K562 (cell line): ENCODE measurements around the gene UFC1. TPM values are rescaled to one million over a fixed set of nuclear protein-coding genes. Genes with fewer than 3 reads are reported as not detected.

Experiments used
- CEBPB ChIP-seq: fragments of 450-650 bp; IDR thresholded peaks from 2 replicates; pipeline ENCODE4 v1.6.1; 2016; ENCODE audit warnings: missing genetic modification characterization, missing compliant biosample characterization
- EWSR1 ChIP-seq: fragments of 450-650 bp; IDR thresholded peaks from 2 replicates; pipeline ENCODE4 v1.6.1; 2018; ENCODE audit warnings: borderline replicate concordance, mild to moderate bottlenecking, low read depth, moderate library complexity; ENCODE audit not compliant: partially characterized antibody
- FOS ChIP-seq: IDR thresholded peaks from 3 replicates; pipeline ENCODE4 v1.6.1; 2011; ENCODE audit not compliant: insufficient read length; ENCODE audit errors: extremely low read depth
- KAT2B ChIP-seq: IDR thresholded peaks from one replicate; pipeline ENCODE4 v1.6.1; 2012; ENCODE audit warnings: low read depth, mild to moderate bottlenecking, control low read depth, inconsistent platforms, low read length, moderate library complexity
- KAT7 ChIP-seq: sonication (generic); formaldehyde crosslinking; IDR thresholded peaks from 2 replicates; pipeline ENCODE4 v1.8.0; 2022; ENCODE audit warnings: missing genetic modification reagents, mild to moderate bottlenecking, borderline replicate concordance
- NFE2 ChIP-seq: IDR thresholded peaks from 2 replicates; pipeline ENCODE4 v1.6.1; 2014; ENCODE audit warnings: antibody characterized with exemption, low read depth
- POLR2A ChIP-seq: fragments of 450-650 bp; conservative IDR thresholded peaks from 2 replicates; pipeline ENCODE4 v1.6.1; 2016
- SMARCC2 ChIP-seq: fragments of 450-650 bp; IDR thresholded peaks from 2 replicates; pipeline ENCODE4 v1.6.1; 2017; ENCODE audit warnings: antibody characterized with exemption, moderate library complexity, mild to moderate bottlenecking, low read depth
- ZFP30 ChIP-seq: fragments of 250-450 bp; sonication (Bioruptor Pico); IDR thresholded peaks from 2 replicates; pipeline ENCODE4 v1.8.0; 2022; ENCODE audit warnings: moderate library complexity, mild to moderate bottlenecking, inconsistent platforms, borderline replicate concordance
- ZNF644 ChIP-seq: fragments of 200-800 bp; sonication (Bioruptor generic); IDR thresholded peaks from 2 replicates; pipeline ENCODE4 v1.6.1; 2016; ENCODE audit warnings: low read depth, missing genetic modification characterization, missing compliant biosample characterization
- polyA plus RNA-seq, 8 experiments: library from polyadenylated mRNA; depleted of rRNA in 4 of 8; stranded (reverse) in 5 of 8; unstranded in 3 of 8; fragments of >200 nt; fragmentation: Nextera tagmentation in 2 of 8; fragmentation: Illumina TruSeq in 1 of 8; extraction: Ambion mirVana in 2 of 8; extraction: Trizol in 1 of 8; gene quantifications; 2 replicates each; pipeline versions ENCODE4 v1.2.1 to v1.2.3, GENCODE V29; 2011 to 2014; ENCODE audit warnings: inconsistent platforms in 1 of 8, missing spikeins in 1 of 8
- total RNA-seq, 7 experiments: library from RNA; depleted of rRNA in 6 of 7; stranded (reverse); fragments of >200 nt in 6 of 7; fragmentation: Illumina TruSeq in 2 of 7; extraction: Trizol in 2 of 7; gene quantifications; 2 replicates each; pipeline versions ENCODE4 v1.2.1 to v1.2.3, GENCODE V29; 2011 to 2021; ENCODE audit warnings: low replicate concordance in 1 of 7
- TF ChIP-seq, protein P1 (sequence below): fragments of 250-450 bp; sonication (Bioruptor Pico); IDR thresholded peaks from 2 replicates; pipeline ENCODE4 v1.5.0; 2021; ENCODE audit warnings: mild to moderate bottlenecking, moderate library complexity
- TF ChIP-seq, protein P2 (sequence below): fragments of 450-650 bp; formaldehyde crosslinking; IDR thresholded peaks from 2 replicates; pipeline ENCODE4 v1.4.0; 2020; ENCODE audit warnings: mild to moderate bottlenecking, moderate library complexity
- TF ChIP-seq, protein P3 (sequence below): fragments of 250-450 bp; sonication (Bioruptor Pico); IDR thresholded peaks from 2 replicates; pipeline ENCODE4 v1.5.0; 2022; ENCODE audit warnings: mild to moderate bottlenecking
- TF ChIP-seq, protein P4 (sequence below): fragments of 450-650 bp; IDR thresholded peaks from 2 replicates; pipeline ENCODE4 v1.6.1; 2016; ENCODE audit warnings: low read depth, mild to moderate bottlenecking, moderate library complexity
- TF ChIP-seq, protein P5 (sequence below), 3 experiments: fragments of 200-800 bp in 1 of 3; fragments of 250-450 bp in 1 of 3; fragments of 450-650 bp in 1 of 3; sonication (Bioruptor Pico) in 1 of 3; sonication (Bioruptor generic) in 1 of 3; formaldehyde crosslinking in 1 of 3; IDR thresholded peaks; 2 replicates each; pipeline versions ENCODE4 v1.6.1 to v1.8.0; 2016 to 2022; ENCODE audit warnings: mild to moderate bottlenecking in 2 of 3, missing genetic modification characterization in 2 of 3, missing compliant biosample characterization in 1 of 3, moderate library complexity in 1 of 3

The UFC1 gene
- total and polyA plus RNA-seq, 9 of the 15 experiments (the other 6 are each of a cell fraction or from before 2014, with no cell fraction given), result 92.8 to 220 (median 161) TPM

DNA sequence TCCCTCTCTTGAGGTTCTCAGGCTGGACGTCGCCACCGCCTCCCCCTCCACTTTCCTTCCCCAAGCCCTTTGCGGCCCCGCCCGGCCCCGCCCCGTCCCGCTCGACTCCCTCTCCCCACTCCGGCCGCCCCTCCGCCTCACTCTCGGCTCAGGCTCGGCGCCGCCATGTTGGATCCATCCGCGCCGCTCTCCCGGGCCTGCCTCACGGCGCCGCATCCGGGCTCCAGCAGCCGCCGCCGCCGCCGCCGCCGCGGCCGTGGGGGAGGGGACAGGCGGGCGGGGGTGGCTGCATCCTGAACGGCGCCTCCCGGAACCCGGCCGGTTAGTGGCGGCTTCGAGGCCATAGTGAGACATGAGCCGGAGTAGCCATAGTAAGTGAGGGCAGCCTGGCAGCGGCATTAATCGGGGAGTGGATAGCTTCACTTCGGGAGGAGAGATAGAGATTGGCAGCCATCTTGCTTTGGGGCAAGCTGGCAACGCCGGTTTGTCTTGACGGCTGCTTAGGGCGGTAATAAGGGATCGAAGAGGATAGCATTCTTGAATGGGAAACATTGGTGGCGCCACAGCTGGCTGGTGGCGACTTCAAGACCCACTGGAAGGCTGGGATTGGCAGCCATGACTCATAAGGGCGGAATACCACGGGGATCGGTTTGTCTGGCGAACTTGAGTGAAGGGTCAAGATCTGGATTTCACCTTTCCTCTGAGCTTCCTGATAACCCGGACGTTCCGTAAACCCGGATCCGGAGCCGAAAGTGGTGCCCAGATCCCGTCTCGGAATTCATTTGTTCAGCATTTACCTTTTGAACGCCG, 21.2 kb upstream of the UFC1 start, which contains the start of gene DEDD (continued):
- TF ChIP-seq, protein P1, sequence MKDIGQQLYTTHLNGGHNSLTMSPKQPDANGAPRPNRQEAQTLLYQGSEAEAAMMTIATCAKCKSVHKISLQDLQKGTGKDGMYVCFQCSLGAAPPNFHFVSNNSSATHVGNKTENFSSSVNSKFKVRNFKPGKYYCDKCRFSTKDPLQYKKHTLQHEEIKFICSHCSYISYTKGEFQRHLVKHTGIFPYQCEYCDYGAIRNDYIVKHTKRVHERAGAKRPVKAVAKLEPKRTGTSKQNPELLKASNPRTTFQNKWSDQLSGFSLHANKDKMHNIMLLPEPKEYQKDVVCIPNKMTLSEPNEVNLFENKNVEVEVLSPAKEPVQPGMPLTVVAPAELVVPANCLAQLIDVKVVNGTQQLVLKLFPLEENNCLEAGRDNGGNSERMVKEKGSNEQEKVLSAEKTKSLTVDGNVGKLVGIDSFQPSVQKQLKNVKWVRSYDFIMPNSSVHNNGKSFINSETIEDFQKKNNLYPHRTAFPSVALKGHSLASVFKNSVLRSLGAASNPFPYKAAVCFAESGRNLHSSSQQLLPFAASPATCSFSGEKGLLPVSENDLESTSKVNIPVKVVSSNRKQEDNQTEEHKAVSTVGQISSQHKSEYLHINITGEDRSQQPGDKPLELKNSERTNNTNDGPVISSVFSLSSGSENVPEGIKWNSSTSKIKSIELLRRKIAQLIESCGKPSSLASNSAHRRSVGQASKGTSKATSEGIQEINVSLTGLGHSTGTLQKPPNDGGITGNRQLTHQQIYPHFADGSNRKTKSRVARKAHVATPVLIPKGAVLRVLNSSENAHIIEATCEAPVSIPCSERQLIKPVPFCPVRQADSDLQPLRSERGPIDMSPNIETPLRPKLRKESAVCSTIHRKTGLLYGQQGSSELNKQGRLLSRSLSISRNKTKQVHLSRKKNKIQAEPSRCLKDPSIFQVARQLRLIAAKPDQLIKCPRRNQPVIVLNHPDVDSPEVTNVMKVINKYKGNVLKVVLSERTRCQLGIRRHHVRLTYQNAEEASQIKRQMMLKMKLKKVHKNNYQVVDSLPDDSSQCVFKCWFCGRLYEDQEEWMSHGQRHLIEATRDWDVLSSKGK, result no peak
- TF ChIP-seq, protein P2, sequence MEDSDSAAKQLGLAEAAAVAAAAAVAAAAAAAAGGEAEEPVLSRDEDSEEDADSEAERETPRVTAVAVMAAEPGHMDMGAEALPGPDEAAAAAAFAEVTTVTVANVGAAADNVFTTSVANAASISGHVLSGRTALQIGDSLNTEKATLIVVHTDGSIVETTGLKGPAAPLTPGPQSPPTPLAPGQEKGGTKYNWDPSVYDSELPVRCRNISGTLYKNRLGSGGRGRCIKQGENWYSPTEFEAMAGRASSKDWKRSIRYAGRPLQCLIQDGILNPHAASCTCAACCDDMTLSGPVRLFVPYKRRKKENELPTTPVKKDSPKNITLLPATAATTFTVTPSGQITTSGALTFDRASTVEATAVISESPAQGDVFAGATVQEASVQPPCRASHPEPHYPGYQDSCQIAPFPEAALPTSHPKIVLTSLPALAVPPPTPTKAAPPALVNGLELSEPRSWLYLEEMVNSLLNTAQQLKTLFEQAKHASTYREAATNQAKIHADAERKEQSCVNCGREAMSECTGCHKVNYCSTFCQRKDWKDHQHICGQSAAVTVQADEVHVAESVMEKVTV (CRISPR knock-in tag), result no peak
- TF ChIP-seq CEBPB (tag) (no peak), SMARCC2 (no peak), FOS (no peak), ZNF644 (tag) (peak; percentile 86; the same call in 1 of the 2 replicates), KAT7 (CRISPR knock-in tag) (no peak), EWSR1 (no peak), NFE2 (no peak), POLR2A (peak; percentile 65), KAT2B (no peak), ZFP30 (CRISPR knock-in tag) (no peak)
- TF ChIP-seq, protein P3, sequence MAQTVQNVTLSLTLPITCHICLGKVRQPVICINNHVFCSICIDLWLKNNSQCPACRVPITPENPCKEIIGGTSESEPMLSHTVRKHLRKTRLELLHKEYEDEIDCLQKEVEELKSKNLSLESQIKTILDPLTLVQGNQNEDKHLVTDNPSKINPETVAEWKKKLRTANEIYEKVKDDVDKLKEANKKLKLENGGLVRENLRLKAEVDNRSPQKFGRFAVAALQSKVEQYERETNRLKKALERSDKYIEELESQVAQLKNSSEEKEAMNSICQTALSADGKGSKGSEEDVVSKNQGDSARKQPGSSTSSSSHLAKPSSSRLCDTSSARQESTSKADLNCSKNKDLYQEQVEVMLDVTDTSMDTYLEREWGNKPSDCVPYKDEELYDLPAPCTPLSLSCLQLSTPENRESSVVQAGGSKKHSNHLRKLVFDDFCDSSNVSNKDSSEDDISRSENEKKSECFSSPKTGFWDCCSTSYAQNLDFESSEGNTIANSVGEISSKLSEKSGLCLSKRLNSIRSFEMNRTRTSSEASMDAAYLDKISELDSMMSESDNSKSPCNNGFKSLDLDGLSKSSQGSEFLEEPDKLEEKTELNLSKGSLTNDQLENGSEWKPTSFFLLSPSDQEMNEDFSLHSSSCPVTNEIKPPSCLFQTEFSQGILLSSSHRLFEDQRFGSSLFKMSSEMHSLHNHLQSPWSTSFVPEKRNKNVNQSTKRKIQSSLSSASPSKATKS, result no peak
- TF ChIP-seq, protein P4, sequence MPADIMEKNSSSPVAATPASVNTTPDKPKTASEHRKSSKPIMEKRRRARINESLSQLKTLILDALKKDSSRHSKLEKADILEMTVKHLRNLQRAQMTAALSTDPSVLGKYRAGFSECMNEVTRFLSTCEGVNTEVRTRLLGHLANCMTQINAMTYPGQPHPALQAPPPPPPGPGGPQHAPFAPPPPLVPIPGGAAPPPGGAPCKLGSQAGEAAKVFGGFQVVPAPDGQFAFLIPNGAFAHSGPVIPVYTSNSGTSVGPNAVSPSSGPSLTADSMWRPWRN, result no peak
- TF ChIP-seq, protein P5, sequence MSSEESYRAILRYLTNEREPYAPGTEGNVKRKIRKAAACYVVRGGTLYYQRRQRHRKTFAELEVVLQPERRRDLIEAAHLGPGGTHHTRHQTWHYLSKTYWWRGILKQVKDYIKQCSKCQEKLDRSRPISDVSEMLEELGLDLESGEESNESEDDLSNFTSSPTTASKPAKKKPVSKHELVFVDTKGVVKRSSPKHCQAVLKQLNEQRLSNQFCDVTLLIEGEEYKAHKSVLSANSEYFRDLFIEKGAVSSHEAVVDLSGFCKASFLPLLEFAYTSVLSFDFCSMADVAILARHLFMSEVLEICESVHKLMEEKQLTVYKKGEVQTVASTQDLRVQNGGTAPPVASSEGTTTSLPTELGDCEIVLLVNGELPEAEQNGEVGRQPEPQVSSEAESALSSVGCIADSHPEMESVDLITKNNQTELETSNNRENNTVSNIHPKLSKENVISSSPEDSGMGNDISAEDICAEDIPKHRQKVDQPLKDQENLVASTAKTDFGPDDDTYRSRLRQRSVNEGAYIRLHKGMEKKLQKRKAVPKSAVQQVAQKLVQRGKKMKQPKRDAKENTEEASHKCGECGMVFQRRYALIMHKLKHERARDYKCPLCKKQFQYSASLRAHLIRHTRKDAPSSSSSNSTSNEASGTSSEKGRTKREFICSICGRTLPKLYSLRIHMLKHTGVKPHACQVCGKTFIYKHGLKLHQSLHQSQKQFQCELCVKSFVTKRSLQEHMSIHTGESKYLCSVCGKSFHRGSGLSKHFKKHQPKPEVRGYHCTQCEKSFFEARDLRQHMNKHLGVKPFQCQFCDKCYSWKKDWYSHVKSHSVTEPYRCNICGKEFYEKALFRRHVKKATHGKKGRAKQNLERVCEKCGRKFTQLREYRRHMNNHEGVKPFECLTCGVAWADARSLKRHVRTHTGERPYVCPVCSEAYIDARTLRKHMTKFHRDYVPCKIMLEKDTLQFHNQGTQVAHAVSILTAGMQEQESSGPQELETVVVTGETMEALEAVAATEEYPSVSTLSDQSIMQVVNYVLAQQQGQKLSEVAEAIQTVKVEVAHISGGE (CRISPR knock-in tag; IDR thresholded peaks at IDR 0.05), result peak; percentile 19 to 96 (median 64); a peak in 3 of 6 replicates
